Measurements from ENCODE around the gene PNPLA2. TPM values are rescaled to one million over a fixed set of nuclear protein-coding genes. Genes with fewer than 3 reads are reported as not detected.

PNPLA2 gene
- total RNA-seq, 2 experiments from 2014 or later, result 19.8 to 41.2 TPM

DNA sequence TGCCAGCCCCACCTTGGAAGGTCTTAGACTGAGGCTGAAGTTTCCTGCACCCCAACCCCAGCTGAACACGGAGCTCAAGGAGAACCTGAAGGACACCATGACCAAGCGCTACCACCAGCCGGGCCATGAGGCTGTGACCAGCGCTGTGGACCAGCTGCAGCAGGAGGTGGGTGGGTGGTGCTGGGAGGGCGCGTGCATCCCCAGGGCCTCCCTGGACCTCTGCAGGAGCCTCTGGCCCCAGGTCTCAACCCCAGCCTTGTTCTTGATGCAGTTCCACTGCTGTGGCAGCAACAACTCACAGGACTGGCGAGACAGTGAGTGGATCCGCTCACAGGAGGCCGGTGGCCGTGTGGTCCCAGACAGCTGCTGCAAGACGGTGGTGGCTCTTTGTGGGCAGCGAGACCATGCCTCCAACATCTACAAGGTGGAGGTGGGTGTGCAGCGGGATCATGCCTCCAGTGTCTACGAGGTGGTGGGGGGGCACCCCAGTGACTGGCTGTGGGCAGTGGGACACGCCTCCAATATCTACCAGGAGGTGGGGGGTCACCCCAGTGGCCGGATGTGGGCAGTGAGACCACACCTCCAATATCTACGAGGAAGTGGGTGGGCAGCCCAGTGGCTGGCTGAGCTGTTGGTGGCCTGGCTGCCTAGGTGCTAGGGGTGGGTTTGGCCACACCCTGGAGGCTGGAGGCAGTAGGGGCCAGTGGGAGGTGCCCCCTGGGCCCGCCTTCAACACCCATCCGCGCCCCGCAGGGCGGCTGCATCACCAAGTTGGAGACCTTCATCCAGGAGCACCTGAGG lies 18.7 kb downstream of the PNPLA2 start:
- Histone ChIP-seq H3K9me2 (ENCODE audit: insufficient read depth, low read length) (no peaks in the 10 kb centered on the region), H3K27ac (ENCODE audit: low read depth, low read length, poor library complexity, severe bottlenecking) (no peak overlapping the region), H4K20me1 (ENCODE audit: insufficient read depth, low read length) (peaks cover 12% of the 10 kb centered on the region; the same call in 1 of the 2 replicates), H3K4me2 (ENCODE audit: low read length) (no peak overlapping the region), H3K4me1 (ENCODE audit: insufficient read depth, low read length, poor library complexity, severe bottlenecking) (peaks cover 10% of the 10 kb centered on the region), H3K36me3 (ENCODE audit: insufficient read depth, low read length) (peaks cover 33% of the 10 kb centered on the region), H3K9me3 (ENCODE audit: low read length) (no peaks in the 10 kb centered on the region), H2AFZ (ENCODE audit: low read length) (no peak overlapping the region), H3K79me2 (ENCODE audit: insufficient read depth, low read depth, low read length) (peaks cover 18% of the 10 kb centered on the region), H3K4me3 (ENCODE audit: low read depth, low read length, poor library complexity, severe bottlenecking) (no peak overlapping the region)
- ChIA-PET CTCF (ENCODE audit: unreplicated experiment) (no interaction called here), POLR2A (no interaction called here)
- TF ChIP-seq EZH2phosphoT487 (IDR thresholded peaks at IDR 0.05; ENCODE audit: borderline replicate concordance, low read depth, low read length), result no peak
- TF ChIP-seq, protein P1, sequence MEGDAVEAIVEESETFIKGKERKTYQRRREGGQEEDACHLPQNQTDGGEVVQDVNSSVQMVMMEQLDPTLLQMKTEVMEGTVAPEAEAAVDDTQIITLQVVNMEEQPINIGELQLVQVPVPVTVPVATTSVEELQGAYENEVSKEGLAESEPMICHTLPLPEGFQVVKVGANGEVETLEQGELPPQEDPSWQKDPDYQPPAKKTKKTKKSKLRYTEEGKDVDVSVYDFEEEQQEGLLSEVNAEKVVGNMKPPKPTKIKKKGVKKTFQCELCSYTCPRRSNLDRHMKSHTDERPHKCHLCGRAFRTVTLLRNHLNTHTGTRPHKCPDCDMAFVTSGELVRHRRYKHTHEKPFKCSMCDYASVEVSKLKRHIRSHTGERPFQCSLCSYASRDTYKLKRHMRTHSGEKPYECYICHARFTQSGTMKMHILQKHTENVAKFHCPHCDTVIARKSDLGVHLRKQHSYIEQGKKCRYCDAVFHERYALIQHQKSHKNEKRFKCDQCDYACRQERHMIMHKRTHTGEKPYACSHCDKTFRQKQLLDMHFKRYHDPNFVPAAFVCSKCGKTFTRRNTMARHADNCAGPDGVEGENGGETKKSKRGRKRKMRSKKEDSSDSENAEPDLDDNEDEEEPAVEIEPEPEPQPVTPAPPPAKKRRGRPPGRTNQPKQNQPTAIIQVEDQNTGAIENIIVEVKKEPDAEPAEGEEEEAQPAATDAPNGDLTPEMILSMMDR (conservative IDR thresholded peaks at IDR 0.05; ENCODE audit: low read length), result no peak
- no peak for DNase-seq (ENCODE audit: low spot score)
- intact Hi-C loops (cut with micrococcal nuclease; ENCODE audit: unreplicated experiment), result no loop called here
- BruUV-seq (replicated peaks), result no TSS peak

DNA sequence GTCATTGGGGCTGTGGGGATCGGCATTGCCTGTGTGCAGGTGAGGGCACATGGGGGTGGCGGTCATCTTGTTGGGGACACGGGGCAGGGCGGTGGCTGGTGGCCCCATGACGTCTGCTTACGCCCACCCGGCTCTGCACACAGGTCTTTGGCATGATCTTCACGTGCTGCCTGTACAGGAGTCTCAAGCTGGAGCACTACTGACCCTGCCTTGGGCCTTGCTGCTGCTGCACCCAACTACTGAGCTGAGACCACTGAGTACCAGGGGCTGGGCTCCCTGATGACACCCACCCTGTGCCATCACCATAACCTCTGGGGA lies 19.2 kb downstream of the PNPLA2 start:
- Histone ChIP-seq H3K4me2 (ENCODE audit: low read length) (no peak overlapping the region), H3K9me3 (ENCODE audit: low read length) (no peaks in the 10 kb centered on the region), H3K79me2 (ENCODE audit: insufficient read depth, low read depth, low read length) (peaks cover 18% of the 10 kb centered on the region), H4K20me1 (ENCODE audit: insufficient read depth, low read length) (peaks cover 12% of the 10 kb centered on the region; the same call in 1 of the 2 replicates), H3K9me2 (ENCODE audit: insufficient read depth, low read length) (no peaks in the 10 kb centered on the region), H2AFZ (ENCODE audit: low read length) (no peak overlapping the region), H3K27ac (ENCODE audit: low read depth, low read length, poor library complexity, severe bottlenecking) (no peak overlapping the region), H3K36me3 (ENCODE audit: insufficient read depth, low read length) (peaks cover 33% of the 10 kb centered on the region), H3K4me3 (ENCODE audit: low read depth, low read length, poor library complexity, severe bottlenecking) (no peak overlapping the region), H3K4me1 (ENCODE audit: insufficient read depth, low read length, poor library complexity, severe bottlenecking) (peaks cover 10% of the 10 kb centered on the region)
- DNase-seq (ENCODE audit: low spot score), result no peak
- ChIA-PET POLR2A (no interaction called here), CTCF (ENCODE audit: unreplicated experiment) (no interaction called here)
- BruUV-seq (replicated peaks), result no TSS peak
- TF ChIP-seq, protein P1 (conservative IDR thresholded peaks at IDR 0.05; ENCODE audit: low read length), result no peak
- TF ChIP-seq EZH2phosphoT487 (IDR thresholded peaks at IDR 0.05; ENCODE audit: borderline replicate concordance, low read depth, low read length), result no peak
- intact Hi-C loops (cut with micrococcal nuclease; ENCODE audit: unreplicated experiment), result no loop called here
